Renal cortical epithelial cell (primary cell): Measurements from ENCODE around the gene RFT1. TPM values are rescaled to one million over a fixed set of nuclear protein-coding genes. Genes with fewer than 3 reads are reported as not detected.

ENCODE experiments used
- DNase-seq: peaks from one replicate; pipeline ENCODE4 v3.0.0-alpha.2; 2011; ENCODE audit warnings: low read depth
- total RNA-seq: library from RNA; depleted of rRNA; stranded (reverse); fragments of >200 nt; gene quantifications from 2 replicates; pipeline ENCODE4 v1.2.3, GENCODE V29; 2014

The RFT1 gene
- total RNA-seq, 1 donor from 2014 or later: 15.0 TPM

GRCh38 chr3:53126601-53127000 is 3.6 kb downstream of the RFT1 start:
- no peak for DNase-seq

DNA sequence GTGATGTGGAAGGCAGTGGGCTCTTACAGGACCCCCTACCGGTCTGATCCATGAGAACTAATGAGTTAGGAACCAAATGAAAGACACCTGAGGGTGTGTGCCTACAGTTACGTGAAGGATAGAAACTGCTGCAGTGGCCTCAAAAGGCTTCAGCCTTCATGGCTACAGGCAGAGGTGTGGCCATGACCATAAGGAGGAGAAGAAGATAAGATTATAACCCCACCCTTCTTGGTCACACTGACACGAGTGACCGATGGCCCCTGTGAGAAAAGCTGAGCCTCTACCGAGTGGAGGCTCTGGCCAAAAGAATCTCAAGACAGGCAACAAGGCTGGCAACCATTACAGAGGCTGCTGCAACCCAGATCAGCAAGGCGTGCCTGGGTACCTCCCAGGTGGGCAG is 6.3 kb downstream of the RFT1 start:
- no peak for DNase-seq

GRCh38 chr3:53123510-53123909 is 6.7 kb downstream of the RFT1 start:
- DNase-seq: no peak

DNA sequence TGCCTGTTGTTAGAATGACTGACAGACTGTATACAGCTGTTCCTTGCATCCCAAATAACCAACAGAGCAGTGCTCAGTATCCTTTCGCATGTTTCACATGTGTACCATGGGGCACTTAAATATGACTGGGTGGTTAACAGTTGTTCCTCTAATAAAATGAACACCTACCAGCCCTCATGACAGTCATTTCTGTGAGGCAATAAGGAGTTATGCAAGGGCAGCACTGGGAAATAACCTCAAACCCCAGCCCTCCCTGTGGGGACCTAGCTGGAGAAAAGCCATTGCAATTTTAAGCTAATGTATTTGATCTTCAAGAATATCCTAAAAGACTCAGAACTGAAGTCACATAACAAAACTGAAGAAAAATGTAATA is 7.3 kb downstream of the RFT1 start:
- no peak for DNase-seq

- no peak for DNase-seq
These were observed 7.8 kb downstream of the RFT1 start for GRCh38 chr3:53122255-53122932.

- DNase-seq: no peak
These were observed 9.9 kb downstream of the RFT1 start for GRCh38 chr3:53120336-53120735.

- DNase-seq: no peak
These were observed 13.3 kb downstream of the RFT1 start for GRCh38 chr3:53116956-53117355.

DNA sequence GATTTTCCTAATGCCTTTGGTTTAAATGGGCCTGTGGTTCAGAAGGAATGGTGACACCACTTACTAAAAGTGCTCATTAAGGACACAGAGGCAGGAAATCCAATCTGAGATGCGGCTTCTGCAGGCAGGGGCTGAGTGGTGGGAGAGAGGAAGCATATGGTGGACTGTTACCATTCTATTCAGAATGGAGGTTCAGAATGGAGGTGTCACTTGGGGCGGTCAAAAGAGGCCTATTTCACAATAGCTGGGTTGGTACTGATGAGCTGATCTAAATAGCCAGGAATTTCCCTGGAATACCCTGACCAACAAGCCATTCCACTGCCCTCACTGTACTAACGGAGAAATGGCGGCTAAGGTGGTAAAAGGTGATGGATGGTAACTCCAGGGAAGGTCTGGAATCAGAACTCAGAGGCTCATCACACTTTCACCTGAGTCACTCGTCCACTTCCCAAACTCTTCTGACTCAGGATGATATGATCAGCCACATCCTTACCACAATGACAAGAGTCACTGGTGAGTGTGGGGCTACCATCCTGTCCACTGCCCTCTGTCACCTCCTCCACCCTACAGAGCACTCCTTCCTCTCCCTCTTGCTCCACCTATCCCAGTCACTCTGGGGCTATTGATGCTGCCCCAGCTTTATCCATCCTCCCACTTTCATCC is 15.7 kb downstream of the RFT1 start:
- DNase-seq: peak; percentile 41

DNA sequence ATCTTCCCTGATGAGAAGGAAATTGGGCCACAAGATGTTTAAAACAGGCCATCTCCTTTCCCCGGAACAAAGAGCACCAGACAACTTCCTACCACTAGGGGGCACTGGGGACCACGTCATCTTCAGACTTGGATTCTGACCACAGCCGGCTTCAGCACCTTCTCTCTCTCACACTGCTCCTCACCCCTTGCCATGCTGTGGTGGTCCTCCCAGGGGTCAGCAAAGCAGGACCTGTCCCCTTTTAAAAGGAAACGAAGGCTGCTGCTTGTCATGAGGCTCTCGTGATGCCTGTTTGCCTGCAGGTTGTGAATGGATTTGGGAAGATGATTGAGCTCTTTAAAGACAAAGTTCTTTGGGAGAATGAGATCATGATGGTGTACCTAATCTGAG is 16.2 kb downstream of the RFT1 start:
- DNase-seq: peak; percentile 61

GRCh38 chr3:53113293-53114010 is 16.8 kb downstream of the RFT1 start:
- no peak for DNase-seq

- no peak for DNase-seq
These were observed 18.4 kb downstream of the RFT1 start for GRCh38 chr3:53111822-53112221.

DNA sequence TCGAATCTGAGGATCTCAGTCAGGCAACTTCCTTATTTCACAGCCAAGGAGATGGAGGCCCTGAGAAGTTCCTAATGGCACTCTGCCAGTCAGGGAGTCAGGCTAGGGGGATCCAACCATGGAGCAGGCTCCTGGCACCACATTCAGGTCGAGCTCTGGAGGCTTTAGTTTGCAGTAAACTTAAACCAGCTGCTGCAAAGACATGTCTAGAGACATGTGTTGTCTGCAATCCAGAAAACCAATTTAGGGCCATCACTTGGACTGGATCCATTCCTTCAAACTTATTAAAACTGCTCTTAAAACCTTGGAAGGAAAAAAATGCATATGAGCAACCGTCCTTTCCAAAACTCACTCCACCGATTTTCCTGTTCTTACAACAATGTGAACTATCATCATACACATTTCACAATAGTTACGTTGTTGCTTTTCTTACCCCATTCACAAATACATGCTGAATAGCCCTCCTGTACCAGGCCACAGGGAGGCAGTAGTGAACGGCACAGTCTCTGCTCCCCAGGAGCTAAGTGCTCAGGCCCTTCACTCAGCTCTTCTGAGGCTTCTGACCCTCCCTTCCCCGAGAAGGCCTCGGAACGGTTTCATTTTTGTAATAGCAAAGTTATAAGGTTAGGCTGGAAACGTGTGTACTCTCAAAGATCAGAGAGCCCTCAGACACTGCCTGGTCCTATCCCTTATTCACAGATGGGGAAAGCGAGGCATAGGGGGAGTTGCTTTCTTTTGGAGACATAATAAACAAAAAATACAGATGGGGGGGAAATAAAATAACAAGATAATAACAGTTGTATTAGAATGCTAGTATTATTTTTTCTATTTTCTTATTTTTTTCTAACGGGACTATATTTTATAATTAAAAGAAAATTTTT is 20.1 kb downstream of the RFT1 start:
- DNase-seq: peak; percentile 29

DNA sequence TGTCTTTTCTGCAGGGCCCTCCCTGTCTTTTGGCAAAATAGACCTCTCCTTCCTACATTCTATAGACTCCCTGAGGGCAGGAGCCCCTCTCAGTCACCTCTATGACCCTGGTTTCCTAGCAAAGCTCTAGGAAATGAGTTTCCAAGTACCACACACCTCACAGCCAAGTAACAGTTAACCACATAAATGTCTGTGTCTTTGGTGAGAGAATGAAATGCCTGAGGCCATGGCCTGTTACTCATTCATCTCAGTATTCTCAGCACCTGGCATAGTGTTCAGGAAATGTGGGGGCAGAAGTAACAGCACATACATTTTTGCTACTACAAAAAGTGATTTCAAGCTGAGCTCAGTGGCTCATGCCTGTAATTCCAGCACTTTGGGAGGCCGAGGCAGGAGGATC is 21.0 kb downstream of the RFT1 start:
- DNase-seq: peak; percentile 96

DNA sequence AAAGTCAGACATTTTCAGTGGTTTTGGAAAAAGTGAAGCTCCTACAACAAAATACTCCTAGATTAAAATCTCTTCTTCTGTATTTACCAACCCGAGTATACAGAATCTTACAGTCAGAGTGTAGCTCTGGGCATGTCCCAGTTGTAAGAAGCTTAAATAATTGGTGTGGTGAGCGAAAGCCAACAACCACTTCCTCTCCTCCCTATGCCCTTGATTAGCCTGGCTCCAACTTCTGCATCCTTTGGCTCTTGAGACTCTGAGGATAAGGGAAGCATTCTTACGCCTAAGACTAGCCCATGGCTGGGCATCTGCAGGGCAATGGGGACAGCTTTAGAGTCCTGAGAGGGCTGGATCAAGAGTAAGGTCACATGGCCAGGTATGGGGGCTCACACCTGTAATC is 25.5 kb downstream of the RFT1 start:
- no peak for DNase-seq

- DNase-seq: no peak
These were observed 26.6 kb downstream of the RFT1 start for GRCh38 chr3:53103397-53104296.

- DNase-seq: no peak
These were observed 27.6 kb downstream of the RFT1 start for GRCh38 chr3:53102601-53103147.

GRCh38 chr3:53101956-53102355 is 28.3 kb downstream of the RFT1 start:
- no peak for DNase-seq

DNA sequence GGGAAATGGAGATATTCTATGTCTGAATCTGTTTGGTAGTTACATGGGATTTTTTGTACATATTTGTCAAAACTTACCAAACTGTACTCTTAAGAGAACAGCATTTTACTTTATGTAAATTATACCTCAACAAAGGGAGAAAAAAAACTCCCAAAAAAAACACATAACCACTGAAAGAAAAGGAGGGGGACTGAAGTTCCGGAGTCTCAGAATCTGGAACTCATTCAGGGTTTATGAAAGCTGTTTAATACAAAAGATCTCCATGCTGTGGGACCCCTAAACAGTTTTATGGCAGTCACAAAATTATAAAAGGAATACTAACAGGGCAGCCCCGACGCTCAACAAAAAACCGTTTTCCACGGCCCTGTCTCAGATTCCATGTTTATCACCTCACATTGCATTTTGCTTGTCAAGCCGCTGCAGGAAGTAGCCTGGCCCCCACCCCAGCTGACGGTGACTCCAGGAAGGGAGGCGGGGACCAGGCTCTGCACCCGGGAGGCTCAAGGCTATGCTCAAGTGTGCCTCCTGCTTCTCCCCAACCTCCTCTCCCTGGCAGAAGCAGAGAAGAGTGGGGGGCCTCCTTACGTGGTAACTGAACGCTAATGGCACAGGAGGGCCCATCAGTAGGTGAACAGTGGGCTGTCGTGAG is 29.3 kb downstream of the RFT1 start:
- no peak for DNase-seq

DNA sequence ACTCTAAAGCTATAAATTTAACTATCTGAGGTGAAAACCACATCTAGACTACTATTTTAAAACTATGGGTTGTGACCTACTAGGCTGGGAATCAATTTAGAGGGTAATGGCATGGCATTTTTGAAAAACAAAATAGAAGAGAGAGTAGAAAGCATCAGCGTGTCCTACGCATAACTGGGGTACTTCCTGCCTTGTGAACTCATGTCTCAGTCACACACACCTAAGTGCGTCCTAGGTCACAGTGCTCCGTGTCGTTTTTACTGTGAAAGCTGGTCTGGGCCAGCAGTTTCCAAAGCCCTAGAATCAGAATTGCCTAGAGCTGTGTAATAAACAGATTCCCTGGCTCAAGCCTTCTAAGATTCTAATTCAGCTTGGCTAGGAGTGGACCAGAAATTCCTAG is 32.3 kb downstream of the RFT1 start:
- DNase-seq: no peak

GRCh38 chr3:53092942-53093341 is 37.3 kb downstream of the RFT1 start:
- peak; percentile 44 for DNase-seq
